Ovary (tissue), 3 donors: ENCODE data around the gene HOXA11.

Experiments
- POLR2A ChIP-seq: fragments of 450-650 bp; IDR thresholded peaks from one replicate; pipeline ENCODE4 v1.6.1; 2017; ENCODE audit warnings: antibody characterized with exemption, mild to moderate bottlenecking, moderate library complexity
- TF ChIP-seq, protein P1 (sequence below), 3 donors: fragments of 450-650 bp in 2 of 3; fragments of 200-600 bp in 1 of 3; IDR thresholded peaks; one replicate each; pipeline versions ENCODE4 v1.5.1 to v1.8.0; 2016 to 2022; ENCODE audit warnings: antibody characterized with exemption in 3 of 3, mild to moderate bottlenecking in 1 of 3
- donor health status: DM: no; HTN: no; CAD: no.

DNA sequence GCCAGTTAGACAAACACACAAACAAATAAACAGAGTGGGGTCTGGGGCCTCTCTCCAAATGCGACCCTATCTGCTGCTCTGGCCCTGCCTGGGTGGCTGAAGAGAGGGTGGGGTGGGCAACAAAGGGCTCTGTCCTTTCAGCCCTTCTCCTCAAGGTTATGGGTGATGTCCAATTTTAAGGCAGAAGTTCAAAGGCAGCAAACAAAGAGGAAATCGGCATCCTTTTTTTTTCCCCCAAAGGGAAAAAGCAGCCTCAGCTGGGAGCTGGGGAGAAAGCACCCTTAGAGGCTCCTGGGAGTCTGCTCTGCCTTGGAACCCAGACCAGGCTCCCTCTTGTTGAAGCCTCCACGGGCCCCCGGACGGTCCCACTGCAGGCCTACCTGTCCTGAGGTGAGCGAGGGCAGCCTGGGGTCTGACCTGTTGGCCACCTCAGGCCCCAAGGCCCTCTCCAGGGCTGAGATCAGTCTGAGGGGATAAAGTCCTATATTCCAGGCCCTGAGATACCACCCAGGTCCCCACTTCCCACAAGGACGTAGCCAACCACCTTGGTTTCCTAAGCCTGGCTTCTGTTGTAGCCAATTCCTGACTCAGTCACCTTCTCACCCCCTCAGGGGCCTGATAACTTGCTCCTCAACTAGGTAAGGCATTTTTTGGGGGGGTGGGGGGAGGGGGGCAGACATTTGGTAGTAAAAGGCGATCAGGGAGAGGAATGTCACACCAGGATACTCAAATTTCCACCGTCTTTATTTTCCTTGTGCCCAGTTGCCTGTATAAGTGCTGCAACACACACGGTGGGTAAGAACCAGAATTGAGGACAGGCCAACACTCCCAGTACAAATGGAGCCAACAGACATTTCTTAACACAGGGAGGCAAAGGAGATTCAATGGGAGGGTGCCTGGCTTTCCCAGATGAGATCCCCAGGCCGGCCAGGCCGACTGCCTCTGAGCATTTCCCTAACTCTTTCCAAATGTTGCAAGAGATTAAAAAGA lies 4.3 kb downstream of the HOXA11 start:
- TF ChIP-seq, protein P1, sequence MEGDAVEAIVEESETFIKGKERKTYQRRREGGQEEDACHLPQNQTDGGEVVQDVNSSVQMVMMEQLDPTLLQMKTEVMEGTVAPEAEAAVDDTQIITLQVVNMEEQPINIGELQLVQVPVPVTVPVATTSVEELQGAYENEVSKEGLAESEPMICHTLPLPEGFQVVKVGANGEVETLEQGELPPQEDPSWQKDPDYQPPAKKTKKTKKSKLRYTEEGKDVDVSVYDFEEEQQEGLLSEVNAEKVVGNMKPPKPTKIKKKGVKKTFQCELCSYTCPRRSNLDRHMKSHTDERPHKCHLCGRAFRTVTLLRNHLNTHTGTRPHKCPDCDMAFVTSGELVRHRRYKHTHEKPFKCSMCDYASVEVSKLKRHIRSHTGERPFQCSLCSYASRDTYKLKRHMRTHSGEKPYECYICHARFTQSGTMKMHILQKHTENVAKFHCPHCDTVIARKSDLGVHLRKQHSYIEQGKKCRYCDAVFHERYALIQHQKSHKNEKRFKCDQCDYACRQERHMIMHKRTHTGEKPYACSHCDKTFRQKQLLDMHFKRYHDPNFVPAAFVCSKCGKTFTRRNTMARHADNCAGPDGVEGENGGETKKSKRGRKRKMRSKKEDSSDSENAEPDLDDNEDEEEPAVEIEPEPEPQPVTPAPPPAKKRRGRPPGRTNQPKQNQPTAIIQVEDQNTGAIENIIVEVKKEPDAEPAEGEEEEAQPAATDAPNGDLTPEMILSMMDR (IDR thresholded peaks at IDR 0.05): no peak
- TF ChIP-seq POLR2A: no peak
